ENCODE data around the gene CHD6. TPM values are rescaled to one million over a fixed set of nuclear protein-coding genes. Genes with fewer than 3 reads are reported as not detected.

CHD6 gene
- total and polyA plus RNA-seq, 11 donors: 6.5 to 52.8 (median 38.9) TPM

DNA sequence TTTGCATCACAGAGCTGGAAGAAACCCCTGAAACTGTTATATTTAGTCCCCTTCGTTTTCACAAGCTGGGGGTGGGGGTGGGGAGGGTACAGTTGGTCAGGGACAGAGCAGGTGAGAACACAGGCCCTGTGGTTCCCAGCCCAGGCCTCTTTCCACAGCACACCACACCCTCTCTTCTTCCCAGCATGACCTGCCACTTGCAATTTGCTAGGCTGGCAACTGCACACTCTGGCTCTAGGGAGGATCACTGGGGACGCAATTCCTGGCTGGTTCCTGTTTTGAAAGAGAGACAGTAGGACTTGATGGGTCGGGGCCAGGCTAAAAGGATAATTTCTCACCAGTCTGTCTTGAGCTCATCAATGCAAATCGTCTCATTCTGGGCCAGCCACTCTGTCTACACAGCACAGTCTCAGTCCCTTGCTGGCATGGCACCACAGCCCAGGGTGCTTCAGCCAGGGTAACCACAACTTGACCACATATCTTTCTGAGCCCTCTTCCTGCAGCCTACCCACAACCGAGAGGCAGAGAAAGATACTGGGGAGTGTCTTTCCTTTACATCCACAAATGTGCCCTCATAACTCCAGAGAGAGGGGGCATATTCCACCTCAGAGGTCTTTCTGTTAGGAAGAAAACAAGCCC lies 209.9 kb downstream of the CHD6 start:
- Histone ChIP-seq H3K27me3 (no peaks in the 10 kb centered on the region), H3K27ac (peak overlapping the region in 3 of 12 donors; percentile 2 to 20 (median 12)), H3K9me3 (no peaks in the 10 kb centered on the region), H3K4me1 (peaks cover 3 to 64% (median 35%) of the 10 kb centered on the region in 12 donors), H3K36me3 (peaks cover 0 to 90% (median 62%) of the 10 kb centered on the region in 9 donors), H3K4me3 (no peak overlapping the region)
- no peak for TF ChIP-seq CTCF (IDR thresholded peaks at IDR 0.05)
- no peak for TF ChIP-seq POLR2A (IDR thresholded peaks at IDR 0.05)
- ATAC-seq (no peak), DNase-seq (no peak)
- 61 to 71% (median 67%) methylated on average over 5 of the region's 5 CpGs for WGBS, 4 donors
- intact Hi-C loops (cut with DNase I): loop anchor here in 8 of 10 donors (2.0 to 10.0 kb wide), 10 partner anchors 41 to 273 kb away; partner anchors contain the start of genes LPIN3 (in 3 of the 8), PLCG1 (in 2 of the 8) and EMILIN3 (in 1 of the 8)

- WGBS, 4 donors: 75 to 91% (median 78%) methylated on average over 10 of the region's 10 CpGs
- Histone ChIP-seq H3K4me3 (no peak overlapping the region), H3K4me1 (peaks cover 3 to 62% (median 35%) of the 10 kb centered on the region in 12 donors), H3K27me3 (no peaks in the 10 kb centered on the region), H3K9me3 (no peaks in the 10 kb centered on the region), H3K36me3 (peaks cover 0 to 90% (median 61%) of the 10 kb centered on the region in 9 donors), H3K27ac (no peak overlapping the region)
- ATAC-seq: no peak
- TF ChIP-seq POLR2A (IDR thresholded peaks at IDR 0.05): no peak
- no peak for TF ChIP-seq CTCF (IDR thresholded peaks at IDR 0.05)
- no peak for DNase-seq
- intact Hi-C loops (cut with DNase I): loop anchor here in 8 of 10 donors (2.0 to 10.0 kb wide), 11 partner anchors 40 to 273 kb away; partner anchors contain the start of genes LPIN3 (in 4 of the 8), PLCG1 (in 2 of the 8) and EMILIN3 (in 1 of the 8)
These were observed 210.6 kb downstream of the CHD6 start for GRCh38 chr20:41407607-41408006.

DNA sequence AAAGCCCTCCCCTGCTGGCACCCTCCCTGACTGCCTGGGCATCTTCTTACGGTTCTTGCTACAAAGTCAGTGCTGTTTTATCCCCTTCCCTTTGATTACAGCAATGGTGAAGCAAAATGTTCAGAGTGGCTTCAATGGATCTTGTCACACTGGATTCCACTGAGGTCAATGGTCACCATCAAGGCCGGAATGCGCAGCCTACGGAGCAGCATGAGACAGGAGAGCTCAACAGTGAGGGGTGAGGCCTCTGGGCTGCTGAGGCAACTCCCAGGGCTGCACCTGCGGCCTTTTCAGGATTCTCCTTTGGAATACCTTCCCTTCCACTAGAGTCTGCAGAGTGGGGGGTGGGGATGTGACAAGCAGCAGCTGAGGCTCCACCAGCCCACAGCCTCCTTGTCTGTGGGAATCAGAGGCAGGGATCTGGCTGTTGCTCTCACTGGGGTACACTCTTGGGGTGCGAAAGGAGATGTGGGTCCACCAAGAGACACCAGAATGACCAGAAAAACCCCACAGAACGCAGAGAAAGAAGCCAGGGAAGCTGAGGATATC lies 211.2 kb downstream of the CHD6 start:
- H3K36me3 ChIP-seq: peaks cover 0 to 83% (median 61%) of the 10 kb centered on the region in 9 donors
- H3K27ac ChIP-seq: peak overlapping the region in 1 of 12 donors; percentile 33
- intact Hi-C loops (cut with DNase I): loop anchor here in 8 of 10 donors (2.0 to 10.0 kb wide), 10 partner anchors 40 to 272 kb away; partner anchors contain the start of genes LPIN3 (in 4 of the 8), PLCG1 (in 2 of the 8) and EMILIN3 (in 1 of the 8)
- peaks cover 3 to 56% (median 31%) of the 10 kb centered on the region in 12 donors for H3K4me1 ChIP-seq
- no peak overlapping the region for H3K4me3 ChIP-seq
- DNase-seq: no peak
- H3K27me3 ChIP-seq: no peaks in the 10 kb centered on the region
- WGBS, 4 donors: 83 to 90% (median 89%) methylated on average over 3 to 7 of the region's 7 CpGs
- no peak for ATAC-seq
- TF ChIP-seq CTCF (IDR thresholded peaks at IDR 0.05): no peak
- no peak for TF ChIP-seq POLR2A (IDR thresholded peaks at IDR 0.05)
- no peaks in the 10 kb centered on the region for H3K9me3 ChIP-seq

DNA sequence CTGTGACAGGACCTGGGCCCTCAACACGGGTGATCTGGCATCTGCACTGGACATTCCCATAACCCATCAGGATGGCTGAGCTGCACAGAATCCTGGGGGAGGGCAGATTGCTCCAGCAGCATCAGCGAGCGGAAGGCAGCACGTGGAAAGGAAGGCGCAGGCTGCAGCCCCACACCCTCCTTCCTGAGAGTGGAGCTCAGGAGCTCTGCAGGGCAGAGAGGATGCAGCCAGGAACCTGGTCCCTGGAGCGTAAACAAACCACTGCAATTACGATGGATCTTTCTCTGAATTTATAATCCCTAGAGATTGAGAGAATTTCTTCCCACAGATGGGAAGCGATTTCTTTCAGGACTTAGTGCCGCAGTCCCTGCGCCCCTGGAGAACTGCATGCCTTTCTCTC lies 211.8 kb downstream of the CHD6 start:
- 54 to 62% (median 60%) methylated on average over 10 of the region's 10 CpGs for WGBS, 4 donors
- peaks cover 0 to 50% (median 27%) of the 10 kb centered on the region in 12 donors for H3K4me1 ChIP-seq
- no peak overlapping the region for H3K4me3 ChIP-seq
- ATAC-seq: peak in 2 of 4 donors; percentile 23 to 56
- no peaks in the 10 kb centered on the region for H3K9me3 ChIP-seq
- no peaks in the 10 kb centered on the region for H3K27me3 ChIP-seq
- peaks cover 0 to 83% (median 59%) of the 10 kb centered on the region in 9 donors for H3K36me3 ChIP-seq
- peak overlapping the region in 1 of 12 donors; percentile 33 for H3K27ac ChIP-seq
- no peak for TF ChIP-seq CTCF (IDR thresholded peaks at IDR 0.05)
- no peak for TF ChIP-seq POLR2A (IDR thresholded peaks at IDR 0.05)
- DNase-seq: peak in 1 of 5 donors; percentile 43
- intact Hi-C loops (cut with DNase I): loop anchor here in 8 of 10 donors (2.0 to 10.0 kb wide), 10 partner anchors 39 to 272 kb away; partner anchors contain the start of genes LPIN3 (in 4 of the 8), PLCG1 (in 2 of the 8) and EMILIN3 (in 1 of the 8)

Measured in heart left ventricle (tissue), 16 donors.